HG03520 (cell line): ENCODE data around the gene STX3.
"Not testable (repeated sequence)": the region's sequence is repeated elsewhere in the genome, so short reads cannot be mapped to it uniquely, and the experiment has no call there.

Source experiments
- ATAC-seq: cut with Tn5 transposase; IDR thresholded peaks from one replicate; pipeline ENCODE4 v1.9.1; 2021; ENCODE audit warnings: mild to moderate bottlenecking, moderate library complexity; ENCODE audit not compliant: unreplicated experiment

Gene STX3

GRCh38 chr11:59787255-59787588 lies 32.0 kb downstream of the STX3 start:
- ATAC-seq = no peak

GRCh38 chr11:59787816-59788215 lies 32.6 kb downstream of the STX3 start:
- no peak for ATAC-seq

- ATAC-seq = no peak
Measured at GRCh38 chr11:59791639-59792038, 36.5 kb downstream of the STX3 start.

DNA sequence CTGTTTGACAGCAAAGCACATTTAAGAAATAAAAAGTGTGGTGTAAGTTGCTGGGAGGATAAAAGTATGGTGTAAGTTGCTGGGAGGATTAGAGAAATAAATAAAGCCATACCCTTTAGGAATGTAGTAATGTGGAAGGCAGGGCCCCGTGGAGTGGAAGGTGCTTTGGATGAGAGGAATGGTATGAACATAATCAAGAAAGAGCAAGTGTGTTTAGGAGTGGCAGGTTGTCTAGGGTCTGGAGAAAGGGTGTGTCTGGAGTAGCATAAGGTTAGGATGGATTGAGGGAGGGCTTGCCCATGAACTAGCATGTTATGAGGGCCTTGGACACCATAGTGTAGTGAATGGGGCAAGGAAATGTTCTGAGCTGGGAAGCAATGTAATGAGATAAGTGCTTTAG lies 37.3 kb downstream of the STX3 start:
- no peak for ATAC-seq

GRCh38 chr11:59794417-59794816 lies 39.2 kb downstream of the STX3 start:
- ATAC-seq = no peak

DNA sequence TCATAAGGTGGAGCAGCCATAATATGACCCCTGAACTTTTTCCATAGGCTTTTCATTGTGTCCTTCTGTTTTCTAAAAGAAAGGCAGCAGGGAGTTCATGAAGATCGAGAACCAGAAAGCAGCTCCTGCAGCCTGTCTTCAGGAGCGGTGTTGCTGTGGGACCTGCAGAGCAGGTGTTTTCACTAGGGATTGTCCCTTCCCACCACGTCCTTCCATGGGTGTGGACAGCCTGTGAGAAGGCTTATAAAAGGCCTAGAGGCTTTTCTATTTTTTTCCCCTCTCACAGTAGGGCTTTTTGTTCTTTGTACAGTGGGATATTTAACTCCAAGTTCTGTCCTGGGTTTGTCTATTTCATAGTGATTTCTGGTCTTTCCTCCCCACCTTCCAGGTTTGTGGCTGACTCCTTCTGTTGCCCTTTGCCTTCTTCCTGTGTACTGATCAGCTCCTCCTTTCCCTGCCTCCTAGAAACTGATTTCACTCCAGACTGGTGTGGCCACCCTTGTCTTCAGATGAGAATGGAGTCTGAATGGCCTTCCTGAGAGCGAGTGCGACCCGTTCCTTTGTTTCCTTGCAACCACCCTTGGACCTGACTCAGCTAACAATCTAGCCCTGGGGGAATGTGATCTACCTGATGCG lies 45.3 kb downstream of the STX3 start:
- ATAC-seq = no peak

- ATAC-seq = no peak
Measured at GRCh38 chr11:59801160-59801706, 46.1 kb downstream of the STX3 start.

DNA sequence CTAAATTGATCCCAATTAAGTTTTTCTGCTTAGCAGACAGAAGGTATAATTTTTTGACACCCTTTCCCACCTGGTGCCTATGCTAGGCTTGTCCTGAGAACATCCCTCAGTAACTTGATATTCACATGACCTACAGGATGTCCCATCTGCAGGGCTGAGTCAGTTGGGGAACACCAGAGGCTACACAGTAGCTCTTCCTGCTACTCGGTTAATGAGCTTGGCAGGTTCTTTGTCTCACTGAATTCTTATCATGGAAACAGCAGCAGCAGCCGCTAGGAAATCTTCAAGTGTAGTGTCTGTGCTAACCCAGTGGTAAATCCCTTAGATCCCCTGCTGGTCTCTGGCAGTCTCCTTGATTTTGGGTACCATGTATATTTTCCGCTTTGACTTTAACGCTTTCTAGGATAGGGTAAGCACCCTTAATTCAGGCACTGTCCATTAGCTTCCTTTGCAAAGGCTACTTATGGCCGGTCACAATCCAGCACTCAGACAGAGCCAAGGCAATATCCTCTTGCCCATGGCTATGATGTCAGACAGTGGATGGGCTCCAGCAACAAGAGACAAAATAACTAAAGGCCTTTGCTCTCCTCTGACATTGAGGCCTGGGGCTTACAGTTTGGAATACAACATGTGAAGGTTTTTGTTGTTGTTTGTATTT lies 46.9 kb downstream of the STX3 start:
- ATAC-seq = no peak

- peak; percentile 58 for ATAC-seq
Measured at GRCh38 chr11:59802639-59803176, 47.5 kb downstream of the STX3 start.

- no peak for ATAC-seq
Measured at GRCh38 chr11:59804061-59804460, 48.9 kb downstream of the STX3 start.

GRCh38 chr11:59807047-59807610 lies 52.0 kb downstream of the STX3 start:
- no peak for ATAC-seq

DNA sequence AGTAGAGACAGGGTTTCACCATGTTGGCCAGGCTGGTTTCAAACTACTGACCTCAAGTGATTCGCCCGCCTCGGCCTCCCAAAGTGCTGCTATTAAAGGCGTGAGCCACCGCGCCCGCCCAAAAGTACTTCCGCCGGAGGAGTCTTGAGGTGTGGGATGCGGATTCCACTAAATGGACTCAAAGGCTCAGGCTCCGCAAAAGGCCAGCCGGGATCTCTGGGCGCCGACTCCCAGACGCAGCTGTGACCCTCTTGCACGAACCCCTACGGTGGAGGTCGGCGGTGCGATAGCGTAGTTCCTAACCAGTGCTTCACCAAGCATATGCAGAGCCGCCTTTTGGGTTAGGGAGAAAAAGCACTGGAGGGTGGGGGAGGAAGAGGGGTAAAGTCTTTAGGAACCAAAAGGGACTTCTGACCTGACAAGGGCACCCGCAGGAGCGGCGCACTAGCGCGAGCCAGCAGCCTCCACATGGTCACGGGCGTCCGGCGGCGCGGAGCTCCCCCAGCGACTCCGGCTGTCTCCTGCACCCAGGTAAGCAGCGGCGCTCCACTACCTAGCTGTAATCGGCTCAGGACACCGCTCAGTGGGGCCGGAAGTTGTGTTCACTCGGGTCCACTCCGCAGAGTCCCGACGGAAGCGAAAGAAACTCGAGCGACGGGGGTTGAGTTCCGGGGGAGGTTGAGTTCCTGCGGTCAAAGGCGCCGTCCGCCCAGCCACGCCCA lies 55.2 kb downstream of the STX3 start, which contains the start of gene MRPL16:
TSS of gene MRPL16 (minus strand) at position 590 of the 722 bp plus-strand sequence. CDS start at position 470, 120 bp downstream.
- peak; percentile 97 for ATAC-seq

DNA sequence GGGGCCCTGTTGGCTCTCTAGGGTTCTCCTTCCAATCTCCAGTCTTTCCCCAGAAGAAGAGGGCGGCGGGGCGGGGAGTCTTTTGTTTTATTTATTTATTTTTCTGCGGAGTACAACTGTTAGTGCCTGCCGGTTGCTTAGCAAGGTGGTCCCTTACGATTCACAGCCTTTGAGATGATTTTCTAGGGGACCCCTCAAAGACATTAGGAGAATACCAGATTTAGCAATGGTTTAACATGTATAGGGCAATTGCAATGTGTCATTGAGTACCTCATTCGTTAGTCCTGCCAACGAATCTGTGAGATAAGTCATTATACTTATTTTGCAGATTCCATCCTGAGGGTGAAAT lies 55.7 kb downstream of the STX3 start:
- ATAC-seq = no peak

GRCh38 chr11:59812220-59812619 lies 57.0 kb downstream of the STX3 start:
- ATAC-seq = no peak

GRCh38 chr11:59813364-59813763 lies 58.2 kb downstream of the STX3 start:
- no peak for ATAC-seq

DNA sequence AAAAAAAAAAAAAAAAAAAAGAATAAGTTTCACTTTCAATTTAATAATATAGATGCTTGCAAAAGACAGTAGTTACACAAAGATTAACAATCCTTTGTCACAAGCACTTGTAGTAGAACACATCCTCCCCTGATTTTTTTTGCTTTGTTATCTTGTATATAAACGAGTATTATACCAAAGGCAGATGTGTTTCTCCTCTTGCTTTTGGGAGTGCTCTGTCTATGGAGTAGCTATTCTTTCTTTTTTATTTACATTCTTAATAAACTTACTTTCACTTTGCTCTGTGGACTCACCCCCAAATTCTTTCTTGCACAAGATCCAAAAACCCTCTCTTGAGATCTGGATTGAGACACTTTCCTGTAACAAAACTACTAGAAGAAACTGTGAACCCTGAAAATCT lies 58.8 kb downstream of the STX3 start:
- no peak for ATAC-seq

GRCh38 chr11:59815754-59816153 lies 60.6 kb downstream of the STX3 start:
- ATAC-seq = no peak

DNA sequence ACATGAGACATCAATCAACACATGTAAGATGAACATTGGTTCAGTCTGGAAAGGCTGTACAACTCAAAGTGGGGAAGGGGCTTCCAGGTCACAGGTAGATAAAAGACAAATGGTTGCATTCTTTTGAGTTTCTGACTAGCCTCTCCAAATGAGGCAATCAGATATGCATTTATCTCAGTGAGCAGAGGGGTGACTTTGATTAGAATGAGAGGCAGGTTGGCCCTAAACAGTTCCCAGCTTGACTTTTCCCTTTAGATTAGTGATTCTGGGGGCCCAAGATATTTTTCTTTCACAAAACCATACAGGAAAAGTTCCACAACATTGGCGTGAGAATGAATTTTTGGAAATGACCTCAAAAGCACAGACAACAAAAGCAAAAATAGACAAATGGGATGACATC lies 61.3 kb downstream of the STX3 start:
- not testable (repeated sequence) for ATAC-seq

DNA sequence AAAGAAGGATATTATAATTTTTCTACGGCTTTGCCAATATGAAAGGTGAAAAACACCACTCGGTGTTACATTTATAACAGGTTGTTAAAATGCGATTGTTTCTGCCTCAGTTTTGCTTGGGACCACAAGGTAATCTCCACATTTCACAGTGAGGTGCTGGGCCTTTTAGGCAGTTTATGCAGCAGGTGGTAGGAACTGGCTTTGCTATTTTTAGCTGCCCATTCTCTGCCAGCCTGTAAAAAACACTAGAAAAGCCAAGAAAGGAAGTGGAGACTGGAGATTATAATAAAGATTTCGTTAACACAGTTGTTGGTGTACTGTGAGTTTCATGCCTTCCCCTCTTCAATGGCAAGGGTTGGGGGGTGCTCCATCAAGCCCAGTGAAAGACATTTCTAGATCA lies 63.4 kb downstream of the STX3 start:
- no peak for ATAC-seq

- peak; percentile 97 for ATAC-seq
Measured at GRCh38 chr11:59822989-59823566, 67.9 kb downstream of the STX3 start.

- ATAC-seq = no peak
Measured at GRCh38 chr11:59829358-59829757, 74.2 kb downstream of the STX3 start.
